Muscle of leg (tissue), 11 donors: ENCODE data around the gene SARNP. TPM values are rescaled to one million over a fixed set of nuclear protein-coding genes. Genes with fewer than 3 reads are reported as not detected.
"Not testable (repeated sequence)": the region's sequence is repeated elsewhere in the genome, so short reads cannot be mapped to it uniquely, and the experiment has no call there.

ENCODE experiments used
- DNase-seq: peaks from one replicate; pipeline ENCODE4 v3.0.0; 2013
- H3K27ac ChIP-seq: one replicate; pipeline ENCODE4 v1.5.1; 2013; ENCODE audit warnings: mild to moderate bottlenecking, low read length, control low read depth
- H3K27me3 ChIP-seq: one replicate; pipeline ENCODE4 v1.6.1; 2013; ENCODE audit warnings: low read length; ENCODE audit not compliant: control insufficient read depth, insufficient read depth
- H3K36me3 ChIP-seq: one replicate; pipeline ENCODE4 v1.6.1; 2013; ENCODE audit warnings: low read length; ENCODE audit not compliant: control insufficient read depth, insufficient read depth
- H3K4me1 ChIP-seq: one replicate; pipeline ENCODE4 v1.6.1; 2013; ENCODE audit warnings: low read length; ENCODE audit not compliant: control insufficient read depth, insufficient read depth
- H3K4me3 ChIP-seq: one replicate; pipeline ENCODE4 v1.5.1; 2013; ENCODE audit warnings: low read length, control low read depth
- H3K9me3 ChIP-seq: replicated peaks from 2 replicates; pipeline ENCODE4 v1.6.1; 2013; ENCODE audit warnings: low read depth, low read length; ENCODE audit not compliant: control insufficient read depth
- WGBS: methylation state at CpG from one replicate; pipeline ENCODE4 v1.1.5; 2013; ENCODE audit warnings: missing lambda C conversion rate; ENCODE audit not compliant: insufficient coverage; 5-methylcytosine and 5-hydroxymethylcytosine counted together
- polyA plus RNA-seq, 8 donors: library from polyadenylated mRNA; unstranded; fragments of 120-200 nt; gene quantifications; one replicate each; pipeline versions ENCODE4 v1.2.1 to v1.2.3, GENCODE V29; 2013; ENCODE audit warnings: inconsistent platforms in 1 of 8, low replicate concordance in 1 of 8; ENCODE audit not compliant: insufficient read length in 8 of 8, insufficient read depth in 1 of 8
- total RNA-seq: library from RNA; stranded (reverse); fragments of 120-200 nt; gene quantifications from one replicate; pipeline ENCODE4 v1.2.4, GENCODE V29; 2013

SARNP gene
- total and polyA plus RNA-seq, 9 donors: 66.6 to 104 (median 81.6) TPM

GRCh38 chr12:55842681-55843429 lies 25.3 kb upstream of the SARNP start, which contains the start of gene MMP19:
Gene MMP19 (minus strand): TSS chr12:55842936. CDS start chr12:55842830, 106 bp downstream.
- peak; percentile 73 for DNase-seq
- Histone ChIP-seq H3K4me3 (no peak within 1 kb of the TSS), H3K27ac (no peak within 1 kb of the TSS), H3K4me1 (peaks cover 13% of the 10 kb centered on the region), H3K27me3 (peaks cover 2% of the 10 kb centered on the region), H3K9me3 (no peaks in the 10 kb centered on the region), H3K36me3 (no peaks in the 10 kb centered on the region)
- WGBS: 23% methylated on average over 4 of the region's 10 CpGs

GRCh38 chr12:55840581-55841351 lies 23.2 kb upstream of the SARNP start:
- peaks cover 5% of the 10 kb centered on the region for H3K4me1 ChIP-seq
- H3K27me3 ChIP-seq: peaks cover 2% of the 10 kb centered on the region
- H3K4me3 ChIP-seq: no peak overlapping the region
- peaks cover 3% of the 10 kb centered on the region for H3K36me3 ChIP-seq
- H3K9me3 ChIP-seq: no peaks in the 10 kb centered on the region
- no peak for DNase-seq
- WGBS: 92% methylated on average over 10 of the region's 11 CpGs
- H3K27ac ChIP-seq: no peak overlapping the region

DNA sequence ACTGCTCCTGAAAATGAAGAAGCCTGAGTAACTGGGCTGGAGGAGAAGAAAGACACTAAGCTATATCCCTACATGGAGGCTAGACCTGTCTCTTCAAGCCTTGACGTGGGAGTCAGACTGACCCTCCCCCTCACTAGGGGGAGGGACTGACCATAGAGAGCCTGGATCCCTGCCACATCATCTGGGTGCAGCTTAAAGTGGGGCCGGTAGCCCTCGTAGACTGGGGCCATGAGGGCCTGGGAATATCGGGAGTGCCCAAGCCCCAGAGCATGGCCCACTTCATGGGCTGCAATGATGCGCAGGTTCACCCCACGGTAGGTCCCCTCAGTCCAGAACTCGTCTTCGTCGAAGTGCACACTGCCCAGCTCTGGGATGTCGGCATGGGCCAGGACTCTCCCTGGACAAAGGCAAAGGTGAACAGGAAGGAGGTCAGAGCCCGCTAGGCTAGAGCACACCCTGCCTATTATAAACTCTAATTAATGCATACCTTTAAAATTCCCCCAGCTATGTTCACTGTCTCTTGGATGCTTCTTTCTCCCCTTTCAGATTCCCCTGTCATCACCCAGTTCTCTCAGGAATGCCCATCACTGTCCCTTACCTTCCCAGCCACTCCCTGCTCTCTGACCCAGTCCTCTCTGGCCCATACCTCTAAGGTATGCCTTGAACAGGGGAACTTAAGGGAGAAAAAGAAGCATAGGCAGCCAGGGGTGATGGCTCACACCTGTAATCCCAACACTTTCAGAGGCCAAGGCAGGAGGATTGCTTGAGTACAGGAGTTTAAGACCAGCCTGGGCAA lies 22.0 kb upstream of the SARNP start:
- WGBS: 80% methylated on average over 10 of the region's 11 CpGs
- H3K36me3 ChIP-seq: peaks cover 9% of the 10 kb centered on the region
- no peak for DNase-seq
- no peaks in the 10 kb centered on the region for H3K9me3 ChIP-seq
- H3K27me3 ChIP-seq: peaks cover 2% of the 10 kb centered on the region
- H3K4me1 ChIP-seq: peaks cover 5% of the 10 kb centered on the region
- H3K27ac ChIP-seq: no peak overlapping the region
- no peak overlapping the region for H3K4me3 ChIP-seq

DNA sequence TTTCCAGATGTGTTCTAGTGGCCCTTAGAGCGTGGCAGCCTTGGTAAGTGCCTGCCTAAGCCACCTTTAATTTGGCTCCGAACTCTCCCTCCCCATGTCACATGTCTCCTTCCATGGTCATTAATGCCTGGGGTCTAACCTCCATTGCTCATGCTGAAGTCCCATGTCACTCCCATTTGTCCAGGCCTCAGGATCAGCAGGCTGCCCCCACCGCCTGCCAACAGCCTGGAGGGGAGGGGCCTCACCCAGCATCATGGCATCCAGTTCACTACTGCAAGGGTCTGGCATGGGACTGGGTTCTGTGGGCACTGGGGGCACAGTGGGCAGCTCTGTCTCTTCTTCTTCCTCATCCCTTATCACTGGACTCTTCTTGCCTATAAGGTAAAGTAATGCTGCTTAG lies 20.8 kb upstream of the SARNP start:
- peaks cover 5% of the 10 kb centered on the region for H3K4me1 ChIP-seq
- DNase-seq: no peak
- no peak overlapping the region for H3K4me3 ChIP-seq
- peaks cover 12% of the 10 kb centered on the region for H3K36me3 ChIP-seq
- peaks cover 2% of the 10 kb centered on the region for H3K27me3 ChIP-seq
- no peaks in the 10 kb centered on the region for H3K9me3 ChIP-seq
- 86% methylated on average over 3 of the region's 3 CpGs for WGBS
- H3K27ac ChIP-seq: no peak overlapping the region

DNA sequence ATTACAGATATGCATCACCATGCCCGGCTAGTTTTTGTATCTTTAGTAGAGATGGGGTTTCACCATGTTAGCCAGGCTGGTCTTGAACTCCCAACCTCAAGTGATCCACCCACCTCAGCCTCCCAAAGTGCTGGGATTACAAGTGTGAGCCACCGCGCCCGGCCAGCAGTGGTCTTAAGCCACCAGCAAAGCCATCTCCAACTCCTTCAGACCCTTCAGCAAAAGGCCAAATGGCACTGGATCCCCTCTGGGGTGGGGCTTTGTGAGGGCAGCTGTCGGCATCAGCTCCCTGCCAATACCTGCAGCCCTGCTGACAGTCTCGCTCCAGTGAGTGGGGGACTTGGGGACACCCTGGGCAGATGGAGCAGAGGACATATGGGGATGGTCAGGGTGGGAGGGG lies 16.9 kb upstream of the SARNP start:
- H3K27ac ChIP-seq, H3K9me3 ChIP-seq, H3K4me3 ChIP-seq, DNase-seq, H3K27me3 ChIP-seq: not testable (repeated sequence)
- 97% methylated on average over 4 of the region's 6 CpGs for WGBS
- peaks cover 14% of the 10 kb centered on the region for H3K36me3 ChIP-seq
- H3K4me1 ChIP-seq: peaks cover 17% of the 10 kb centered on the region

GRCh38 chr12:55833056-55833455 lies 15.5 kb upstream of the SARNP start:
- Histone ChIP-seq H3K4me1 (peaks cover 26% of the 10 kb centered on the region), H3K27me3 (no peaks in the 10 kb centered on the region), H3K36me3 (peaks cover 14% of the 10 kb centered on the region), H3K4me3 (no peak overlapping the region), H3K9me3 (no peaks in the 10 kb centered on the region), H3K27ac (no peak overlapping the region)
- no peak for DNase-seq
- WGBS: 96% methylated on average over 9 of the region's 10 CpGs

- Histone ChIP-seq H3K36me3 (peaks cover 22% of the 10 kb centered on the region), H3K9me3 (no peaks in the 10 kb centered on the region), H3K27ac (peak overlapping the region; percentile 99), H3K4me3 (peak overlapping the region; percentile 96), H3K4me1 (peaks cover 36% of the 10 kb centered on the region), H3K27me3 (no peaks in the 10 kb centered on the region)
- WGBS: no CpG with 5 or more reads among the region's 1 CpG
- DNase-seq: peak; percentile 74
Measured at GRCh38 chr12:55831447-55831815, 13.9 kb upstream of the SARNP start.

DNA sequence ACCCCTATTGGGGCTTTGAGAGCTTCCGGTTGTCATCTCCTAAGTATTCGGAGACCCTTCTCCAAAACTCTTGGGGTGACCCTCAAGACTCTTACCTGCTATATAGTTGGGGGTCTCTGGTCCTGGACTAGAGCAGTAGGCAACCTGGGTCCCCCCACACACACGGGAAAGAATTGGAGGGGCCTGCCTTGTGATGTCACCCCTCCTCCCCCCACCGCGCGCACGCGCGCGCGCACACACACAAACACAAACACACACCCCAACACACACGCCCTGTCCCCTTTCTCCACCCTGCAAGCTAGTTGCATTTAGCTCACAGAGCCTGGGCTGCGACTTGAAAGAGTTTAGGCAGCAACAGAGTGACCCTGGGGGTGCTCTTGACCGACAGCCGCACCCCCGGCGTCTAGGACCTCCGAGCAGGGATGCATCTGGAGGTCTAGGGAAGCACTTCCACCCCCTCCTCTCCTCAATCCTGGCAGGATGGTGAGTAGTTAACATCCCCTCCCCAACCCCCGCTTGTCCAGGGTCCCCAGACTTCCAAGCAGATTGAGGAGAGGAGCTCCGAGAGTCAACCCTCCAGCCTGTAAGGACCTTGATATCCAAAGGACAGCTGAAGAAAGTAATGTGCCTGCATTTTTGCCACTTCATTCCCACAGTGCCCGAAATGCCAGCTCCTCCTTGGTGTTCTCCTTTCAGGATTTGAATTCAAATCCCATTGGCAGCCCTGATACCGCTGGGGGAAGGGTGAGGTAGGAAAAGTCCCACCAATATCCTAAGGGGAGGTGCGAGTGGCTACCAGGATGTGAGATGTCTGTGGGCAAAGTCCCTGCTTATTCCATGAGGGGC lies 13.3 kb upstream of the SARNP start:
- Histone ChIP-seq H3K27ac (peak overlapping the region; percentile 99), H3K27me3 (no peaks in the 10 kb centered on the region), H3K4me3 (peak overlapping the region; percentile 96), H3K9me3 (no peaks in the 10 kb centered on the region), H3K36me3 (peaks cover 19% of the 10 kb centered on the region), H3K4me1 (peaks cover 38% of the 10 kb centered on the region)
- WGBS: 0% methylated on average over 17 of the region's 23 CpGs
- DNase-seq: peak; percentile 94

DNA sequence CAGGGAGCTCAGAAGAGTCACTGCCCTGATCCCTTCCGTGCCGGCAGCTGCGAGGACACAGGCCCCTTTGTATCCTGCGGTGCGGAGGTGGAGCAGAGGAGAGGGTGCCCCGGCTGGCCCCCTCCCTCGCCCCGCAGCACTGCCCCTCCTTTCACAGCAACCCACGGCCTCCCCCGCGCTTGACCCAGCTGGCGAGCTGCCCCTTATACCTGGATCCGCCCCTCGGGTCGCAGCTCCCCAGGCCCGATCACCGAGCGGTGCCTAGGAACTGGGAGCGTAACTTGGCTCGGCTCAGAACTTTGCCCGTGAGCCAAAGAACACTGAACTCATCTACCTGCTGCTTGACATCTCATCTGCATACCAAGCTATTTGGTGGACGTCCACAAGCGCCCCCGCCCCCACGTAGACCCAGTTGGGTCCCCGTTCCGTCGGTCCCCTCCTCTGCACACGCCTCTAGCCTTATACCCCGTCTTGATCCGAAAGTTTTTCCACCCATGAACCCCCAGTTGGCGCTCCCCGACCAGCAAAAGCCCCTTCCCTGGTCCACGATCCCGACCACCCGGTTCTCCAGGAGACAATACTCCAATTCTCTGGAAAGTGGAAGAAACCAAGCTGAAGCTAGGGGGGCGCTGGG lies 12.6 kb upstream of the SARNP start:
- DNase-seq: no peak
- H3K4me1 ChIP-seq: peaks cover 38% of the 10 kb centered on the region
- peak overlapping the region; percentile 96 for H3K4me3 ChIP-seq
- peak overlapping the region; percentile 99 for H3K27ac ChIP-seq
- 0% methylated on average over 32 of the region's 37 CpGs for WGBS
- H3K27me3 ChIP-seq: no peaks in the 10 kb centered on the region
- no peaks in the 10 kb centered on the region for H3K9me3 ChIP-seq
- H3K36me3 ChIP-seq: peaks cover 17% of the 10 kb centered on the region
